ENCODE results near the gene GPT2. TPM values are rescaled to one million over a fixed set of nuclear protein-coding genes. Genes with fewer than 3 reads are reported as not detected.
"Not testable (repeated sequence)": the region's sequence is repeated elsewhere in the genome, so short reads cannot be mapped to it uniquely, and the experiment has no call there.

Gene GPT2
- total RNA-seq, 4 donors from 2014 or later: 42.5 to 126 (median 61.3) TPM

- no peak for TF ChIP-seq EP300 (IDR thresholded peaks at IDR 0.05)
- no peak for TF ChIP-seq POLR2A (IDR thresholded peaks at IDR 0.05)
- no peak for TF ChIP-seq CTCF (IDR thresholded peaks at IDR 0.05)
- Histone ChIP-seq H3K9me3 (no peaks in the 10 kb centered on the region), H3K27me3 (no peaks in the 10 kb centered on the region), H3K36me3 (peaks cover 0 to 50% (median 0%) of the 10 kb centered on the region in 3 donors), H3K4me1 (peaks cover 0 to 9% (median 1%) of the 10 kb centered on the region in 4 donors), H3K4me3 (no peak overlapping the region), H3K27ac (no peak overlapping the region)
- WGBS, 2 donors: 80 to 89% methylated on average over 8 of the region's 8 CpGs
- DNase-seq (ENCODE audit: low spot score in 2 of 2): no peak
These were observed 46.7 kb downstream of the GPT2 start for GRCh38 chr16:46930861-46931260.

GRCh38 chr16:46932802-46933201 lies 48.6 kb downstream of the GPT2 start:
- Histone ChIP-seq H3K9me3 (no peaks in the 10 kb centered on the region), H3K4me3 (no peak overlapping the region), H3K4me1 (peaks cover 0 to 9% (median 1%) of the 10 kb centered on the region in 4 donors), H3K27ac (no peak overlapping the region), H3K36me3 (peaks cover 0 to 30% (median 0%) of the 10 kb centered on the region in 3 donors), H3K27me3 (no peaks in the 10 kb centered on the region)
- no peak for DNase-seq (ENCODE audit: low spot score in 2 of 2)
- TF ChIP-seq POLR2A (IDR thresholded peaks at IDR 0.05) (no peak), CTCF (IDR thresholded peaks at IDR 0.05) (no peak), EP300 (IDR thresholded peaks at IDR 0.05) (no peak)
- 49 to 51% methylated on average over 7 of the region's 7 CpGs for WGBS, 2 donors

DNA sequence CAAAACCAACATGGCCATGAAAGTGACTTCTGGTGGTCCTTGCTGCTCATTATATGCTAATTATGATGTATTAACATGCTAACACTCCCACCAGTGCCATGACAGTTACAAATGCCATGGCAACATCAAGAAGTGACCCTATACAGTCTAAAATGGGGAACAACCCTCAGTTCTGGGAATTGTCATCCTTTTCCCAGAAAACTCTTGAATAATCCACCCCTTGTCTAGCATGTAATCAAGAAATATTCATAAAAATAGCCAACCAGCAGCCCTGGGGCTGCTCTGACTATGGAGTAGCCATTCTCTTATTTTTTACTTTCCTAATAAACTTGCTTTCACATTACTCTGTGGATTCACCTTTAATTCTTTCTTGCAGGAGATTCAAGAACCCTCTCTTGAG lies 53.4 kb downstream of the GPT2 start:
- Histone ChIP-seq H3K9me3 (no peaks in the 10 kb centered on the region), H3K4me1 (no peaks in the 10 kb centered on the region), H3K27ac (no peak overlapping the region), H3K27me3 (no peaks in the 10 kb centered on the region), H3K36me3 (no peaks in the 10 kb centered on the region), H3K4me3 (no peak overlapping the region)
- TF ChIP-seq EP300 (IDR thresholded peaks at IDR 0.05): no peak
- TF ChIP-seq POLR2A (IDR thresholded peaks at IDR 0.05): no peak
- no peak for TF ChIP-seq CTCF (IDR thresholded peaks at IDR 0.05)
- no peak for DNase-seq (ENCODE audit: low spot score in 2 of 2)

DNA sequence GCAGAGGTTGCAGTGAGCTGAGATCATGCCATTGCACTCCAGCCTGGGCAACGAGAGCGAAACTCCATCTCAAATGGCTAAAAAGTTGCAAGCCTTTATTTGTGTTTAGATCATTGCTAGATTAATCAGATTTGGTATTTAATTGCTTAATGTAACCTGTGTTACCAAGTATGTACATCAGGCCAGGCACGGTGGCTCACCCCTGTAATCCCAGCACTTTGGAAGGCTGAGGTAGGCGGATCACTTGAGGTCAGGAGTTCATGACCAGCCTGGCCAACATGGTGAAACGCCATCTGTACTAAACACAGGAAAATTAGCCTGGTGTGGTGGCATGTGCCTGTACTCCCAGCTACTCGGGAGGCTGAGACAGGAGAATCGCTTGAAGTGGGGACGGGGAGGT lies 60.6 kb downstream of the GPT2 start:
- H3K4me1 ChIP-seq; H3K27ac ChIP-seq; H3K4me3 ChIP-seq; H3K36me3 ChIP-seq; H3K27me3 ChIP-seq; DNase-seq (ENCODE audit: low spot score in 2 of 2); H3K9me3 ChIP-seq: not testable (repeated sequence)
- 80 to 94% methylated on average over 8 of the region's 8 CpGs for WGBS, 2 donors

DNA sequence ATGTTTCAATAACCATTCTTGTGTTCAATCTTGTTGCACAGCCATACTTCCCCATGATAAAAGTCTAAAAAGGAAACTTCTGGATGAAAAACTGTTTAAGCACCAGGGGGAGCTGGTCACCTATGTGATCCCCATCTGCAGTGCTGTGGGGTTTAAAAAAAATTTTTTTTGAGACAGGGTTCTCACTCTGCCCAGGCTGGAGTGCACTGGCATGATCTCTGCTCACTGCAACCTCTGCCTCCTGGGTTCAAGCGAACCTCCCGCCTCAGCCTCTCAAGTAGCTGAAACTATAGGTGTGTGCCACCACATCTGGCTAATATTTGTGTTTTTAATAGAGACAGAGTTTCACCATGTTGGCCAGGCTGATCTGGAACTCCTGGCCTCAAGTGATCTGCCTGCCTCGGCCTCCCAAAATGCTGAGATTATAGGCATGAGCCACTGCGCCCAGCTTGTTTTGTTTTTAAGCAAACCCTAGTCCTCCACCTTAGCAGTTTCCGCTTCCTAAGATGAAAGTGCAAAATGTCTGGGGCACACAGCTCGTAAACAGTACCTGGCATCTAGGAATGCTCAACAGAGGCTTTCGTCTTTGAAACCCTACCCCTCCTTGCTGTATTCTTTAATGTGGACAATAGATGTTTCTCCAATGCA lies 63.9 kb downstream of the GPT2 start:
- Histone ChIP-seq H3K4me3 (no peak overlapping the region), H3K36me3 (peaks cover 0 to under 1% (median 0%) of the 10 kb centered on the region in 3 donors), H3K27ac (no peak overlapping the region), H3K4me1 (no peaks in the 10 kb centered on the region), H3K27me3 (no peaks in the 10 kb centered on the region), H3K9me3 (no peaks in the 10 kb centered on the region)
- peak in 1 of 2 donors; percentile 18 for DNase-seq (ENCODE audit: low spot score in 2 of 2)
- TF ChIP-seq POLR2A (IDR thresholded peaks at IDR 0.05) (no peak), EP300 (IDR thresholded peaks at IDR 0.05) (no peak), CTCF (IDR thresholded peaks at IDR 0.05) (peak in 3 of 5 experiments; percentile 7 to 29 (median 24))
- 85 to 86% methylated on average over 7 of the region's 7 CpGs for WGBS, 2 donors

All from tibial nerve (tissue), 4 donors.